ENCODE data around the gene FOCAD.

The FOCAD gene

DNA sequence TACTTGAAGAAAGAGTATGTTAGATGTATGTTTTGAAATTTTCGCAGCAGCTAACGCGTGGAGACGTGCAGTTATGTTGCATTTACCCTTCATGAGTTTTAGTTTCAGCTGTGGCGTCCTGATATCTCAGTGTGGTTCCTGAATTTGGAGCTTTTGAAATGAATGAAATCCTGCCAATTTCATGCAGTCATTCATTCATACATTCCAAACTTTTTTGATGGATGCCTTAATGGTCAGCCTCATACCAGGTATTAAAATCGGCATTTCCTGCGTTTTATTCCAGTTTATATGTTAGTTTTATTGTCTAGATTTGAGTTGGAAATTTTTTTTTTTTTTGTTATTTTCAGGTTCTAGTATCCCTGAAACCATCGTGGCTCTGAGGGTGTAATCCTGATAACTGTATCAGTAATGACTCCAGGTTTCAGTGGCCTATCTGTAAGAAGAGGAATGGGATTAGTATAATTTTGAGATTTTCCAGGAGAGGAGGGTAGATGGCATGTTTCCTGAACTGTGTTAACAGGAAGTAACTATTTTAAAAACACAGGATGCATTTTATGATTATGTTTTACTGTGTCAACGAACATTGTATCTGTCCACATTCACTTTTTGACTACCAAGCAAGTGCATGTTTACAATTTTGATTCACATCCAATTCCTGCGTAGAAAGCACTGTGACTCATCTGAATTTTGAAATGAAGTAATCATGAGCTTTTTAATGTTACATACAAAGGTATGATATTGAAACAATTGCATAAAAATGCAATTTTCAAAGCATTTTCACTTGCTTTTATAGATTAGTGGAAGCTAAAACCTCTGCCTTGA is 1.0 kb downstream of the FOCAD start:
- DNase-seq: no peak

DNA sequence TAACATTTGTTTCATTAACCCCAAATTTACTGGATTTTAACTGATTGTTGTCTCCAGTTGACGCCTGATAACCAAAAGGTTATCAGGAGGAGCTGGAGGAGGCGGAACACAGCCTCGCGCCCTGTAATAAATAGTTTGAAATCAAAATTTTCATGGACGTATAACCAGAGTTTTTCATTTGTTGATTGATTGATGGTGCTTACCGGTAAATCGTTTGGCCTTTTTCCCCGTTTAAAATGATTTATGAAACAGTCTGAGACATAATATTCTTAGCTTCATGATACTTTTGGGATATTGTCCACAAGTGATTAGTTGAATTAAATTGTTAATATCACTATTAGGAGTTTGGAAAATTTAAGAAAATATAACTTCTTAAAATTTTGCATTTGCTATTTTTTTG is 1.7 kb downstream of the FOCAD start:
- no peak for DNase-seq

GRCh38 chr9:20689833-20690232 is 5.8 kb downstream of the FOCAD start:
- no peak for DNase-seq

GRCh38 chr9:20692554-20692953 is 8.5 kb downstream of the FOCAD start:
- no peak for DNase-seq

DNA sequence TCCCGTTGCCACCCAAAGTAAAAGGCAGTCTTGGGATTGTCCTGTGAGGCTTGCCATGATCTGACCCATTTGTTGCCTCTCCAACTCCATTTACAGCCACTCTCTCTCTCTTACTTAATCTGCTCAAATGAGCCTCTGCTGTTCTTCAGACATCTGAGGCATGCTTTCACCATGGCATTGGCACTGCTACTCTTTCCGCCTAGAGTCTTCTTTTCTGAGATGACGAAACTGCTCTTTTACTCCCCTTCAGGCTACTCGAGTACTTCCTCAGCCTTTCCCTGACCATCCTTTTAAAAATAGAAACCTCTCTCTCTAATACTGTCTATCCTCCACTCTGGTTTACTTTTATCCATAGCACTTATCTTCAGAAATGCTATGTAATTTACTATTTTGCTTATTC is 9.0 kb downstream of the FOCAD start:
- DNase-seq: peak; percentile 72

DNA sequence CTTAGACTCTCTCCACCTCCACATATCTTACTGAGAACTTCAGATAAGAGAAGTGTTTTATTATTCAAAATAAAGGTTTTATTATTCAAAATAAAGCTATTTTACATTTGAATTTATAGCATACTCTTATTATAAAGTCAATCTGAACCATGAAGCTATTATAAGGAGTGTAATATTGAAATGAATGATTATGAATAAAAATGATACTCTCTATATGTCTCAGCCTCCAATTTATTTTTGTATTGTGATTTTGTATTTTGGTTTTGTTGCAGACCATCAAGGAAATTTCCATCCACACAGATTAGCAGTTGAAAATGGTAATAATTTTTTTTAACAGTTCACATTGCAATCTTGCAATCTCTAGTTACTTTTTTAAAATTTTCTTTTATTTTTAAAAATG is 10.2 kb downstream of the FOCAD start:
- no peak for DNase-seq

- DNase-seq: no peak
Measured at GRCh38 chr9:20697021-20697719, 13.1 kb downstream of the FOCAD start.

DNA sequence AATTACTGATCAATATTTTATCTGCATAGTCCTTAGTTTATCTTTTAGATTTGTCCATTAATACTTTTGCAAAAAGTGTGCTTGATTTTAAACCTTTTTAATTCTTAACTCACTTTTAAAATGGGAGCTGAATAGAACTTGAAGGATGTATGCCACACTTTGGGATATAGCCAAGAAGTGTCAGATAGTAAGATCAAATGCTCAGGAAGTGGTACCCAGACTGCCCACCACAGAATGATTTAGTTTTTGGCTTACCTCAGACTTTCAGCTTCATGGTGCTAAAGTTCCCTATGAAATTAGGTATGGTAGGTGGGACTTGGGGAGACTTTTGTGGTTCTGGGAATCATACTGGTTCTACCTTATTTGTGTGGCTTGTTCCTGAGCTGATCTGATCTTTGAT is 14.7 kb downstream of the FOCAD start:
- no peak for DNase-seq

GRCh38 chr9:20701060-20701459 is 17.0 kb downstream of the FOCAD start:
- DNase-seq: no peak

- no peak for DNase-seq
Measured at GRCh38 chr9:20702570-20702969, 18.5 kb downstream of the FOCAD start.

DNA sequence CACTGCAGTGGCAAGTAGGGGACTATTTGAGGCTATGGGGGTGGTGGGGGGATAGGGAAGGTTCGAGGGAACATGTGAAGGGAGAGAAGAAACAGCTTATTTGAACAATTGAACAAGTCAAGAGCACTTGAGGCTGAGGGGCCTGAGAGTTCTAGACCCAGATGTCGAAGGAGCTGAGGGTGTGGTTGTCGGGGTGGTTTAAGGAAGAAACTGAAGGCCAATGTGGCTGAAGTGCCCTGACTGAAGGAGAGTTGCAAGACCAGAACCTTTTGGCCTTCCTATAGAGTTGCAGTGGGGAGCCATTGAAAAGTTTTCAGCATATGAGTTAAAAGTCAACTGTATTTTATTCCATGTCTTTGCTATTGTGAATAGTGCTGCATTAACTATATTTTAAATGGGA is 19.1 kb downstream of the FOCAD start:
- no peak for DNase-seq

- DNase-seq: no peak
Measured at GRCh38 chr9:20707708-20708107, 23.6 kb downstream of the FOCAD start.

DNA sequence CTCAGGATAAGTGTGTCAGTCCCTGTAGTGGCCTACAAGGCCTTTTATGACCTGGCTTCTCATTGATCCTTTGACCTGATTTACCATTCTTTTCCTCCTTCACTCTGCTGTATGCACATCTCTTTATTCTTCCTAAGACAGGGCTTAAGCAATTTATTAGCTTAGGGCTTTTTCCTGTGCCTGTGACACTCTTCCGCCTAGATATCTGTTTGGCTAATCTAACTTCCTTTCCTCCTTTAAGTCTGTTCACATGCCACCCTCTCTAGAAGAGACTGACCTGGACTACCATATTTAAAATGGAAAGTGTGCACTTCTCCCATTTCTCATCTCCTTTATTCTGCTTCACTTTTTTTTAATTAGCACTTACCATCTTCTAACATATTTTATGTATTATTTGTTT is 29.1 kb downstream of the FOCAD start:
- no peak for DNase-seq

- no peak for DNase-seq
Measured at GRCh38 chr9:20714442-20715415, 30.7 kb downstream of the FOCAD start.

DNA sequence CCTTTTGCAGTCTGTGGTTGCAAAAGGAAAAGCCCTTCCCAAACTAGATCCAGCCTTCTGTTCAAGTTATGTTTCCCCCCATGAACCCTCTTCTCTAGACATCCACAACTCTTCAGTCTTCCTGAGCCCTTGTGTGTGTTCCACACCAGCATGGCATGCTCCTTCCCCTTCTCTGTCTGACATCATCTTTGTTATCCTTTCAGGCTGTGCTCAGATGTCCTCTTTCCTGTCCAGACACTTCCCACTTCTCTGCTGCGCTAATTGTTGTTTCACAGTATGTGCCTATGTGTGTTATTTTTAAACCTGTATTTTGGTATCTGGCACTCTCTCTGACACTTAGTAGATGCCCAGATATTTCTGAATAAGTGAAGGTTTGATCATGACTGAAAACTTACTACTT is 38.2 kb downstream of the FOCAD start:
- DNase-seq: peak; percentile 69

GRCh38 chr9:20725675-20726074 is 41.6 kb downstream of the FOCAD start:
- no peak for DNase-seq

DNA sequence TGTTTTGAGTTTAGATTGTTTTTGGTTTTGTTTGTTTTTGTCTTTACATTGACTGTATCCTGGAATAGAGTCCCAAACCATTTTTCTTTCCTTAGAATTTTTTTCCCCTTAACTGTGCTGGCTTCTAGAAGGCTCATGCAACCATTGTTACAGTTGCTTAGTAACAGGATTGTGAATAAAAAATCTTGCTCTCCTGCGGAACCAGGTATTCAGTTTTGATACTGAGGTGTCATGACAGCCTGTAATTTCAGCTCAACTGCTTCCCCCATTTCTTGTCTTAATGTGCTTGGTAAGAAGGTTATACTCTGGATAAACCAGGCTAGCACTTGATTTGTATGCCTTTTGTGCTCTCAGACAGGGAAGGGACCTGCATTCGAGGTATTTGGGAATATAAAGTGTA is 42.1 kb downstream of the FOCAD start:
- no peak for DNase-seq

DNA sequence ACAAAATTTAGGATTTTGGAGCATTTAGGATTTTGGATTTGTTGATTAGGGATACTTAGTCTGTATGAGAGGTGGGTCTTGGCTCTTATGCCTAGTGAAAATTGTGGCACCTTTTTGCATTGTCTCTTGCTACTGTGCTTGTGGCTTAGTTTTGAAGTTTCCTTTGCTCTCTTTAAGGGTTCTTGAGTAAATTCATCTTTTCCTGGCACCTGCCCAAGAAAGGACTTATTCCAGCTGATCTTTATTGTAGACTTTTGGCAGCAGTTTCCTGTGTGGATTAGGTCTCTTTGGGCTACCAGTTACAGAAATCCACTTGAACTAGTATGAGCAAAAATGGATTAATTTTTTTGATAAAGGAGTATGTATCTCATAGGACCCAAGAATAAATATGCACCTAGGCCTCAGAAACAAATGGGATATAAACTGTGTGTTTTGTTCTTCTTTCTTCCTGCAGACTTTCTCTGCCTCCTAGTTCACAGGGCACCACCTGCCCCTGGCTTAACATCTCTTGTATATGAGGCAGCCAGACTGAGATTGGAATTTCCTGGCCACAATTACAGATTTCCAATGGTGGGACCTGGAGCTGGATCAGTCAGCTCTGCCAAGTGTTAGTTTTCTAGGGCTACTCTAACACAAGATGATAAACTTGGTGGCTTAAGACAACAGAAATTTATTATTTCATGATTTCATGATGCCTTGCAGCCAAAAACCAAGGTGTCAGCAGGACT is 44.6 kb downstream of the FOCAD start:
- no peak for DNase-seq

DNA sequence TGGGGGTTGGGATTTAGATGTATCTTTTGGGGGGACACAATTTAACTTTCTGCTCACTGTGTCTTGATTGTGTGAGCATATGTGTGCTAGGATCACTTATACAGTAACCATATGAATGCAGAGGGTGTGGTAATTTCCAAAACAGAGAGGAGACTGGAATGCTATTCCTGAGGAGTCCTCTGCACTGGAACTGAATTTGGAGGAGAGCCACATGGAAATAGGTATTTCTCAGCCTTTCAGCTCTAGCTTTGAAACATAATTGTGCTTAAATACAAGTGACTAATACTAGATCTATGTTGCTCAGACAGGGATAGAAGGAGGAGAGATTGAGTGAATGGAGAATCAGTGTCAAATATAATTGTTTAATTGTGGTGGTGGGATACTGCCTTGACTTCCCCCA is 45.5 kb downstream of the FOCAD start:
- DNase-seq: no peak

GRCh38 chr9:20732118-20732517 is 48.1 kb downstream of the FOCAD start:
- no peak for DNase-seq

DNA sequence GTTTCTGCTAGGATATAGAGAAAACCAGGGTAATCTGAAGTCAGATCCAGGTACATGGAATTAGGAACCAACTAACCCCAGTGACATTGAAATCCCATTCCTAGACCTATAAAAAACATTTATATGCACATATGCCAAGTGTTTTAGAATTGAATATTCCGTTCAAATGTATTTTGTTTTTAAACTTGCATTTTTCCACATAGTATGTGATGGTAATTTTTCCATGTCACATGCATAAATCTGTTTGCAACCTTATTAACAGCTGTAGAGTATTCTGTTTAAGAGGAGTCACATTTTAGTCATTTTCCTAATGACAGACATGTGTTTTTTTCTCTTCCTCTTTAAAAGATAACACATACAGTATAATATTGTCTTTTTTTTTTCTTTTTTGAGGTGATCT is 50.2 kb downstream of the FOCAD start:
- no peak for DNase-seq

- DNase-seq: no peak
Measured at GRCh38 chr9:20740304-20740703, 56.2 kb downstream of the FOCAD start.
